Measurements from ENCODE around the gene SNX15.

Gene SNX15

GRCh38 chr11:65056999-65057398 lies 29.8 kb downstream of the SNX15 start:
- no peak overlapping the region for H3K4me3 ChIP-seq (ENCODE audit: low read depth, low read length)
- TF ChIP-seq MYC (IDR thresholded peaks at IDR 0.05; ENCODE audit: low read depth, low read length) (no peak), CTCF (IDR thresholded peaks at IDR 0.05; ENCODE audit: low read depth, low read length) (no peak), POLR2A (IDR thresholded peaks at IDR 0.05; ENCODE audit: extremely low read depth, insufficient read length) (no peak), MAX (IDR thresholded peaks at IDR 0.05; ENCODE audit: low read depth, low read length) (no peak)
- DNase-seq (ENCODE audit: low read depth) = no peak

- DNase-seq (ENCODE audit: low read depth) = no peak
- H3K4me3 ChIP-seq (ENCODE audit: low read depth, low read length) = no peak overlapping the region
- TF ChIP-seq MYC (IDR thresholded peaks at IDR 0.05; ENCODE audit: low read depth, low read length) = no peak
- TF ChIP-seq CTCF (IDR thresholded peaks at IDR 0.05; ENCODE audit: low read depth, low read length) = no peak
- no peak for TF ChIP-seq POLR2A (IDR thresholded peaks at IDR 0.05; ENCODE audit: extremely low read depth, insufficient read length)
- TF ChIP-seq MAX (IDR thresholded peaks at IDR 0.05; ENCODE audit: low read depth, low read length) = no peak
Observed at GRCh38 chr11:65057526-65057925, 30.3 kb downstream of the SNX15 start.

GRCh38 chr11:65058012-65058411 lies 30.8 kb downstream of the SNX15 start:
- no peak for DNase-seq (ENCODE audit: low read depth)
- no peak for TF ChIP-seq MYC (IDR thresholded peaks at IDR 0.05; ENCODE audit: low read depth, low read length)
- H3K4me3 ChIP-seq (ENCODE audit: low read depth, low read length) = no peak overlapping the region

GRCh38 chr11:65058419-65059054 lies 31.3 kb downstream of the SNX15 start, which contains the start of gene NAALADL1:
Gene NAALADL1, minus strand, starts transcription at chr11:65058553. Its CDS starts 32 bp downstream, at chr11:65058521.
- no peak for DNase-seq (ENCODE audit: low read depth)
- TF ChIP-seq POLR2A (IDR thresholded peaks at IDR 0.05; ENCODE audit: extremely low read depth, insufficient read length) = no peak
- no peak for TF ChIP-seq MAX (IDR thresholded peaks at IDR 0.05; ENCODE audit: low read depth, low read length)
- no peak for TF ChIP-seq CTCF (IDR thresholded peaks at IDR 0.05; ENCODE audit: low read depth, low read length)
- TF ChIP-seq MYC (IDR thresholded peaks at IDR 0.05; ENCODE audit: low read depth, low read length) = no peak
- no peak within 1 kb of the TSS for H3K4me3 ChIP-seq (ENCODE audit: low read depth, low read length)

GRCh38 chr11:65059523-65059922 lies 32.3 kb downstream of the SNX15 start:
- DNase-seq (ENCODE audit: low read depth) = no peak
- H3K4me3 ChIP-seq (ENCODE audit: low read depth, low read length) = no peak overlapping the region
- TF ChIP-seq CTCF (IDR thresholded peaks at IDR 0.05; ENCODE audit: low read depth, low read length) (no peak), POLR2A (IDR thresholded peaks at IDR 0.05; ENCODE audit: extremely low read depth, insufficient read length) (no peak), MAX (IDR thresholded peaks at IDR 0.05; ENCODE audit: low read depth, low read length) (no peak)

- no peak for DNase-seq (ENCODE audit: low read depth)
- H3K4me3 ChIP-seq (ENCODE audit: low read depth, low read length) = no peak overlapping the region
- TF ChIP-seq MYC (IDR thresholded peaks at IDR 0.05; ENCODE audit: low read depth, low read length) = no peak
- no peak for TF ChIP-seq MAX (IDR thresholded peaks at IDR 0.05; ENCODE audit: low read depth, low read length)
- no peak for TF ChIP-seq CTCF (IDR thresholded peaks at IDR 0.05; ENCODE audit: low read depth, low read length)
- TF ChIP-seq POLR2A (IDR thresholded peaks at IDR 0.05; ENCODE audit: extremely low read depth, insufficient read length) = no peak
Observed at GRCh38 chr11:65059959-65060824, 33.0 kb downstream of the SNX15 start.
